Activated T-helper 1 cell treated with anti-CD3 and anti-CD28 coated beads, Interleukin-2, amount 50 U/mL, for 16 hours (primary cell): ENCODE data around the gene RSRC1.
"Not testable (repeated sequence)": the region's sequence is repeated elsewhere in the genome, so short reads cannot be mapped to it uniquely, and the experiment has no call there.

Experiments used
- DNase-seq, 2 donors: peaks; one replicate each; pipeline ENCODE4 v3.0.0-alpha.2; 2020; ENCODE audit warnings: low read depth in 1 of 2, low spot score in 1 of 2

The RSRC1 gene

GRCh38 chr3:158313338-158313927, 203.5 kb downstream of the RSRC1 start:
- DNase-seq: no peak

DNA sequence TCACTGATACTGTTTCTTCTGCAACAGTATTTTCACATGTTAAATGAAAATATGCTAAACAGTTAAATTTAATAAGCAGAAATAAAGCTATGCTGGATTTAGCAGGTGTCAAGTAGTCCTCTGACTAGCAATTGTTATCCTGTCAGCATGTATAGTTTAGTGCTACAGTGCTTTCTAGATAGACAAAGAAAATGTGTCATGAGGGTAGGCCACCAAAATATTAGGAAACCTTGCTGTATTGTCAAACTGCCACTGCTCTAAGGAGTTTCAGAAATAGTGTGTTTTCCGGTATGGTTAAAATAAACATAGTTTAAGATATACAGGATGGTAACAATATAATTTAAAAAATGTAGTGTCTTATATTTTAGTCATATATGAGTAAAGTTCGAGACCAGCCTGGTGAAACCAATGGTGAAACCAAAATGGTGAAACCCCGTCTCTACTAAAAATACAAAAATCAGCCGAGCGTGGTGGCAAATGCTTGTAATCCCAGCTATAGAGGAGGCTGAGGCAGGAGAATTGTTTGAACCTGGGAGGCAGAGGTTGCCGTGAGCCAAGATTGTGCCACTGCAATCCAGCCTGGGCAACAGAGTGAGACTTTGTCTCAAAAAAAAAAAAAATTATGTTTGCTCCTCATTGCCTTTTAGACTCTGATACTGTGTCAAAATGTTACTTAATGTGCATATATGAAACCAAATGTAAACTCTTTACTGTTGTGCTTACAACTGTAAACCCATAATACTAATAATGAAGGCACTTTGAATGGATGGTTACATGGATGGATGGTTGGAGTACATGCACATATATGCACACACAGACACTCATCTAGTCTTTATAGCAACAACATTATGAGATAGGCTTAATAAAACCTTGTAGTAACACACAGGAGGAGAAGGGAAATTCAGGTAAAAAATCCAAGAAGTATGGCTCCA, 204.8 kb downstream of the RSRC1 start:
- DNase-seq: no peak

DNA sequence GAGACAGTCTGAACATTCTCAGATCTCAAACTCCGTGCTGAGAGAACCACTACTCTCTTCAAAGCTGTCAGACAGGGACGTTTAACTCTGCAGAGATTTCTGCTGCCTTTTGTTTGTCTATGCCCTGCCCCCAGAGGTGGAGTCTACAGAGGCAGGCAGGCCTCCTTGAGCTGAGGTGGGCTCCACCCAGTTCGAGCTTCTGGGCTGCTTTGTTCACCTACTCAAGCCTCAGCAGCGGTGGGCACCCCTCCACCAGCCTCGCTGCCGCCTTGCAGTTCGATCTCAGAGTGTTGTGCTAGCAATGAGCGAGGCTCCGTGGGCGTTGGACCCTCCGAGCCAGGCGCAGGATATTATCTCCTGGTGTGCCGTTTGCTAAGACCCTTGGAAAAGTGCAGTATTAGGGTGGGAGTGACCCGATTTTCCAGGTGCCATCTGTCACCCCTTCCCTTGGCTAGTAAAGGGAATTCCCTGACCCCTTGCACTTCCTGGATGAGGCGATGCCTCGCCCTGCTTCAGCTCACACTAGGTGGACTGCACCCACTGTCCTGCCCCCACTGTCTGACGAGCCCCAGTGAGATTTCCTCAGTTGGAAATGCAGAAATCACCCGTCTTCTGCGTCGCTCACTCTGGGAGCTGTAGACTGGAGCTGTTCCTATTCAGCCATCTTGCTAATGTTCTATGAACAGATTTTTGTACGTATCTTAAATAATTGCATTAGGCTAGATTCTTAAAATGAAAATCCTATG, 220.0 kb downstream of the RSRC1 start:
- DNase-seq: not testable (repeated sequence)

DNA sequence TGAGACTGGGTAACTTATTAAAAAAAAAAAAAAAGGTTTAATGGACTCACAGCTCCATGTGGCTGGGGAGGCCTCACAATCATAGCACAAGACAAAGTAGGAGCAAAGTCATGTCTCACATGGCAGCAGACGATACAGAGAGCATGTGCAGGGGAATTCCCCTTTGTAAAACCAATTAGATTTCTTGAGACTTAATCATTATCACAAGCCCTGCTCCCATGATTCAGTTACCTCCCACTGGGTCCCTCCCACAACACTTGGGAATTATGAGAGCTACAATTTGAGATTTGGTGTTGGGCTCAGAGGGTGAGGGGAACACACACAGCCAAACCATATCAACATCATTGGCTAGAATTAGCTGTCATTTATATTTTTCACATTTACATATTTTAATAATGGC, 221.0 kb downstream of the RSRC1 start:
- DNase-seq: no peak

GRCh38 chr3:158333736-158334135, 223.8 kb downstream of the RSRC1 start:
- no peak for DNase-seq

GRCh38 chr3:158337110-158337509, 227.2 kb downstream of the RSRC1 start:
- DNase-seq: no peak

GRCh38 chr3:158339638-158340037, 229.7 kb downstream of the RSRC1 start:
- DNase-seq: no peak

GRCh38 chr3:158340951-158341350, 231.1 kb downstream of the RSRC1 start:
- not testable (repeated sequence) for DNase-seq

DNA sequence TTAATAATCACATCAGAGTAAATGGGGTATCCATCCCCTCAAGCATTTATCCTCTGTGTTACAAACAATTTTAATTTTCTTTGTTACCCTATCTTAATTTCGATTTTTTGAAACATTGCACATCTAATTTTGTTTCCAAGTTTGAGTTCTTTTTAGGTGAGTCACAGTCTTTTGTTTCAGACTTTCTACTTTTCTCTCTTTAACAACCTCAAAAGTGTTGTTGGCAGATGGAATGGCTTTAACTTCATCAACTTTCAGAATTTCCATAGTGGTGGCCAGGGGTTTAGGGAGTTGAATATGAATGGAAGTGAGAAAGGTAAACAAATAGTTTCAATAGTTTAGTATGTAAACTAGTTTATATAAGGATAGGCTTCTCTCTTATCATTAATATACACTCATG, 238.1 kb downstream of the RSRC1 start:
- no peak for DNase-seq

DNA sequence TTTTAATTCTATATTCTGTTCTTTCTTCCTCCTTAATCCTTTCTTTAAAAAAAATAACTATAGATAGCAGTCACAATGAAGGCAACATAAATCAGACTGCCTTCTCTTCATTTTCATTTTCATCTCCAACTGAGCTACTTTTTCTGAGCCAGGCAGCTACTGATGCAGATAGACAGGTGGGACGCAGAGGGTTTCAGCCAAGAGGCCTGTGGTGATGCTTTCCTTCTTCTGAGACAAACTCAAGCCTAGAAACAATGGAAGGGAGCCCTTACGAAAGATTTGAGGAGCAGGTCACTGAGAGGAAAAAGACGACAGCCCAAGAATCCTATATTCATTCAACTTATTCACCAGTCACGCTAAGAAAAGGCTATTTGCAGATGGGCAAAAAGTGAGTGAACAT, 241.1 kb downstream of the RSRC1 start:
- no peak for DNase-seq

GRCh38 chr3:158352551-158352950, 242.7 kb downstream of the RSRC1 start:
- DNase-seq: no peak

GRCh38 chr3:158354713-158355112, 244.8 kb downstream of the RSRC1 start:
- DNase-seq: no peak

DNA sequence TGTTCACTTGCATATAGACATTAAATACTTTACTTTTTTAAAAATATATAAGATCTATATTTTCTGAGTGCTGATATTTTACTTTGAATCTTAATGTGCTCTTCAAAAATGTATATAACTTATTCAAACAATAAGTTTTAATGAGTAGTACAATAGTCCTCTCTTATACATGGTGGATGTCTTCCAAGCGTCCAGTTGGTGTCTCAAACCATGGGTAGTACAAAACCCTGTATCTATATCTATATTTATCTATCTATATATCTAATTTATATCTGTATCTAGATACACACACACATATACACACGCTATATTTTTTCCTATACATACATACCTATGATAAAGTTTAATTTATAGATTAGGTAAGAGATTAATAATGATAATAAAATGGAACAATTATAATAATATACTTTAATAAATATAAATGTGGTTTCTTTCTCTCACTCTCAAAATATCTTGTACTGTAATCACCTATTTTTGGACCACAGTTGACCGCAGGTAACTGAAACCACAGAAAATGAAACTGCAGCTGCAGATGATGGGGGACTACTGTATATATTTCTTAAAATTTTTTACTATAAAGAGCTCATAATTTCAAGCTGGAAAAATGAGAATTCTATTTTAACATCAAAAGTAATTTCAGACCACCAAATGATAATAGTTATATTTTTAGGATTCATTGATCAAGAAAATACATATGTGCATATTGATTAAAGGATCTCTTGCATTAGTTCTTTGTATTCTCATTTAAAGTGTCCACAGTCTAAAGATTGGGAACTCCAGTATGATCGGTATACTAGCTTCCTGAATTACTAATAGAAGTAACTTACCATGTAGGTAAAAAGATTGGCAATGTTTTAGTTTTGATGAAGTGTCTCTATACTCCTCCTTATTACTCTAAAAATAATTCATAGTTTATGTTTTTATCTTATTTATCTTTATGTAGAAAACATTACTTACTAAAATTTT, 246.0 kb downstream of the RSRC1 start:
- no peak for DNase-seq

- no peak for DNase-seq
Observed at GRCh38 chr3:158359339-158359738, 249.4 kb downstream of the RSRC1 start.

- DNase-seq: no peak
Observed at GRCh38 chr3:158360756-158361448, 251.0 kb downstream of the RSRC1 start.

DNA sequence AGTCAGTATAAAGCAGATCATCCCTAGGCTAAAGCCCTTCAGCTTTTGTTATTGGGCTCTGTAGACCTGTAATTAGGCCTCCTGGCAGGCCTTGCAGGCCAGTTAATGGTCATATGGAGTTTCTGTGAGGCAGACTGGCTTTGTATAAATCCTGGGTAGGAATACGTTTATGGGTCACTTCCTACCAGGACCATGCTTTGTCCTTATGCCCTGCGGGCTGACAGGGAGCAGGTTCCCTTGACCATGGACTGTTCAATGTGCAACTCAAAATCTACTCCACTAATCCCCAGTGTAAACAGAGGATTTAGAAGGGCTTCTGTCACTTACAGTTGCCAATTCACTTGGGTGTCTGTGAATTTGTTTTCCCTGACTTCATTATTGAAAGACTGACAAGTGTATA, 258.4 kb downstream of the RSRC1 start:
- no peak for DNase-seq

GRCh38 chr3:158369279-158369678, 259.4 kb downstream of the RSRC1 start:
- DNase-seq: no peak

- DNase-seq: no peak
Observed at GRCh38 chr3:158379517-158379916, 269.6 kb downstream of the RSRC1 start.

GRCh38 chr3:158381262-158381868, 271.5 kb downstream of the RSRC1 start:
- DNase-seq: no peak

DNA sequence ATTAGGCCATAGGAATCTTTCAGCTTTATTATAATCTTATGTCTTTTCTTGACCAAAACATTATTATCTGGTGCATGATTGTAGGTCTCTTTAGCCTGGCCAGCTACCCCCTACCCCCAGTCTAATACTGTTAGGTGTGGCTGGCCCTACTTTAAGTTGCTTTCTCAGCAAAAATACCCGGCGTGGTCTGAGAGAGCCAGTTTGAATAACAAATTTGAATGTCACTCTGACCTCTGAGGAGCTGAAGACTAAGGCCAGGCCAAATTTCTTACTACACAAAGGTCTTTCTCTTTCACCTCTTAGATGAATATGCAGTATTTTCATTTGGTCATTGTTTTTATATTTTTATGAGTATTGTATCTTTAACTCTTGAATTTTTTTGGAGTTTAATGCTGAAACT, 272.6 kb downstream of the RSRC1 start:
- no peak for DNase-seq
